Retina (tissue), 1 donor: ENCODE data around the gene CFAP77.
A peak's percentile ranks its signal among the peaks of the same experiment; 100 is the strongest.

Source experiments
- DNase-seq: peaks from one replicate; pipeline ENCODE4 v3.0.0-alpha.2; 2016

Gene CFAP77

DNA sequence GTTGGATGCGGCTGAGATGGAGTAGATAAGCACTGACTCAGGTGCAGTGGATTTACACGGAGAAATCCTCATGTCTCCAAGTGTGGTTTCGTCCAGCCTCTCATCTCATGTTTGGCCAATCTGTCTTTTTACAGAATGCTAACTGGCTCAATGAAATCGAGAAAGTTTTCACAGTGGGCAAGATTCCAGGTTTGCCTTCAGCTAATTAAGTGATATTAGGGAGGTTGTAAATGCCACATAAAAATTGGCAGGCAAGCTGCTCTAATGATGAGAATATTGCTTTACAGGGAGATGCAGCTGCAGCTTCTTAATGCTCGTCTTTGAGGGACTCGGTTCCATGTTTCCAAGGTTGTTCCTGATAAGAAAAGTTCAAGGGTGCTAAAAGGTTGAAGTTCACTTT, 196.1 kb downstream of the CFAP77 start:
- no peak for DNase-seq

GRCh38 chr9:132609184-132609583, 199.2 kb downstream of the CFAP77 start:
- peak; percentile 56 for DNase-seq

GRCh38 chr9:132609829-132610228, 199.8 kb downstream of the CFAP77 start:
- no peak for DNase-seq

DNA sequence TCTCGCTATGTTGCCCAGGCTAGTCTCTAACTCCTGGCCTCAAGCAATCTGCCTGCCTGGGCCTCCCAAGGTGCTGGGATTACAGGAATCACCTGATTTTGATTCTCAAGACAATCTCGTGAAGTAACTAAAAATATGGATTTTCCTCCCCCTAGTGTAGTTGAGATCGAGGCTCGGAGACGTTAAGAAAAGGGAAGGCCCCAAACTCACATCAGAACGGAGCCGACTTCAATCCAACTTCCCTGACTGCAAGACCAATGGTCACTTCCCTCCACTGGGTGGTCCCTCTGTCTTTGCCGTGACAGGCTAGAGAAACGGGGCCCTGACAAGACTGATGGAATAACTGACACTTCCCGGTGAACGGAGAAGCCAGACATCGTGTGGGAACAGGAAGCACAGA, 200.7 kb downstream of the CFAP77 start:
- DNase-seq, result no peak

DNA sequence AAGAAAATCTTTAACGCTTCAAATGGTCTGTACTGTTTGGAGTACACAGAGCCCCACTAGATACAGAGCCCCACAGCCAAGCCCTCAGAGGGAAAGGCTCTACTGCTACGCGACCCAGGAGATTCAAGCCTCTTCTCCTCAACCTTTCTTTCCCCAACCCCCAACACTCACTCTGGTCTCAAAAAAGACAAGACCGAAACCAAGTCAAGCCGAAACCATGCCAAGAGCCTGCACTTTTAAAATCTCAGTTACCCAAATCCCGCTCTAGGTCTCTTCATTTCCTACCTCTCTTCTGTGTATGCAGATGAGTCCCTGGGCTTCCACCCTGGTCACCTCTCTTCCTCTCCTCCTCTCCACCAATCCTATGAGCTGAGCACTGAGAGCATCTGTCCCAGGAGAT, 204.3 kb downstream of the CFAP77 start:
- DNase-seq, result no peak

- DNase-seq, result no peak
Observed at GRCh38 chr9:132615774-132616173, 205.8 kb downstream of the CFAP77 start.

DNA sequence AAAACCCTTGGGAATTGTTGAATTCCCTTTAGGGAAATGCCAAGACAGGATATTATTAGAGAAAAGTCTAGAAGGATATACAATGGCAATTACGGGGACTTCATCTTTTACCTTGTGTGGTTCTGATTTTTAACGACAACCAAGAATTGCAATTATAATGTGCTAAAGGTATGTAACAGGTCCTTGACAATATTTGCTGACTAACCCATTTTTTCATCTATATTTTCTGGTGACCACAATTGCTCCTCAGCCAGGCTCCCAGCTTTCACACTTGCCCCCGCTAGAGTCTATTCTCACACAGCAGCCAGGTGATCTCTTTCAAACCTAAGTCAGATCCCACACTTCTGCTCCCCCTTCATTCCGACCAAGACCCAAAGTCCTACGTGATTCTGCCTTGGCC, 206.7 kb downstream of the CFAP77 start:
- no peak for DNase-seq

- DNase-seq, result no peak
Observed at GRCh38 chr9:132622159-132622558, 212.1 kb downstream of the CFAP77 start.
